ENCODE measurements around the gene ZFYVE9.
"Not testable (repeated sequence)": the region's sequence is repeated elsewhere in the genome, so short reads cannot be mapped to it uniquely, and the experiment has no call there.

Gene ZFYVE9

DNA sequence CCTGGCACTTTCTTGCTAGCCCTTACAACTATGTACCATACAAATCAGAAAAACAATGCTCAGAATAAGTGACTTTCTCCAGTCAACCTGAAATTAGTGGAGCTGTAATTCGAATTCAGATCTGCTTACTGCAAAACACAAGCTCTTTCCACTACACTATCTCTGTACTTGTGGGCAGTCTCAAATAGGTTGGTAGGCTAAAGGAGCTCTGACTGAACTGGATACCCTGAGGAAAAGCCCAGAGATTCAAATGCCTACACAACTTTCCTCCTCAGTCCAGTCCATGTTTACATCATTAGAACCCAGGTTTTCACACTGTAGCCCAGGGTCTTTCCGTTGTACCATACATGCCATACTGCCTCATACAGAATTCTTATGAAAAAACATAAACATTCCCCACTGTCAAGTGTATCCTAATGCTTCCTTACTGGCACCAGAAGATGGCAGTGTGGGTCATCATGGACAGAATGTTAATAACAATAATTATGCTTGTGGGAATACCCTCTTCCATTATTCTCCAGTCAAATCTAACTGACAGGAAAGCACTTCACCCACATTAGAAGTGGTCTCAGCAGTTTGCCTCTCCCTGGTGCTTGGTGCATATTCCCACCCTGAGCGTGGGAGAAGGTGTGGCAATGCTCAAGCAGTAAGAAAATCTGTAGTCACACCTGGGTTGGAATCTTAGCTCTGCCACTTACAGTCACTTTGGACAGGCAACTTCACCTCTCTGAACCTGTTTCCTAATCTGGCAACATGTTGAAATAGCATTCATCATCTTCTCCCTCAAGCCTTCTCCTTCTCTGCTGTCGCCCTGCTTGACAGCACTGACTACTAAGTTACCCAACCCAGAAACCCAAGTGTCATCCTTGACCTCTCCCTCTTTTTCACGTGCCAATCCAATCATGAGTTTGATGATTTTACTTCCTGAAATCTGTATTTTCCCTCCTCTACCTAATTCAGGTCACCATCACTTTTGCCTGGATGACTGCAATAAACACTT is 14.4 kb upstream of the ZFYVE9 start:
- Histone ChIP-seq H3K36me3 (replicated peaks) (no peaks in the 10 kb centered on the region), H3K4me3 (no peak overlapping the region), H3K27me3 (ENCODE audit: low read depth) (peaks cover 8% of the 10 kb centered on the region; the same call in 1 of the 2 replicates), H3K9me3 (no peaks in the 10 kb centered on the region), H3K4me1 (no peaks in the 10 kb centered on the region)
- in situ Hi-C loops (cut with MboI; ENCODE audit: low sequenced_read_pairs), result loop anchor here (10.0 kb wide), 2 partner anchors 167 to 557 kb away; no protein-coding TSS in a partner anchor
- peak; percentile 67 to 79 for DNase-seq (ENCODE audit: low spot score in 2 of 2)

- Histone ChIP-seq H3K36me3 (replicated peaks) (no peaks in the 10 kb centered on the region), H3K4me3 (no peak overlapping the region), H3K27me3 (ENCODE audit: low read depth) (no peaks in the 10 kb centered on the region), H3K9me3 (no peaks in the 10 kb centered on the region), H3K4me1 (peaks cover 20% of the 10 kb centered on the region)
- in situ Hi-C loops (cut with MboI; ENCODE audit: low sequenced_read_pairs), result no loop called here
- DNase-seq (ENCODE audit: low spot score in 2 of 2), result no peak
These were observed 1.9 kb upstream of the ZFYVE9 start for GRCh38 chr1:52139817-52140540.

- in situ Hi-C loops (cut with MboI; ENCODE audit: low sequenced_read_pairs), result no loop called here
- Histone ChIP-seq H3K4me3 (peak overlapping the region; percentile 37), H3K4me1 (peaks cover 29% of the 10 kb centered on the region)
These were observed 1.0 kb upstream of the ZFYVE9 start for GRCh38 chr1:52140633-52141512.

GRCh38 chr1:52142220-52143183 is 613 bp downstream of the ZFYVE9 start:
- Histone ChIP-seq H3K9me3 (no peaks in the 10 kb centered on the region), H3K4me1 (peaks cover 31% of the 10 kb centered on the region), H3K4me3 (peak overlapping the region; percentile 65), H3K27me3 (ENCODE audit: low read depth) (no peaks in the 10 kb centered on the region), H3K36me3 (replicated peaks) (no peaks in the 10 kb centered on the region)
- in situ Hi-C loops (cut with MboI; ENCODE audit: low sequenced_read_pairs), result no loop called here
- DNase-seq (ENCODE audit: low spot score in 2 of 2), result peak; percentile 38 to 62

More at GRCh38 chr1:52140633-52141512, 1.0 kb upstream of the ZFYVE9 start:
- Histone ChIP-seq H3K9me3 (no peaks in the 10 kb centered on the region), H3K36me3 (replicated peaks) (no peaks in the 10 kb centered on the region), H3K27me3 (ENCODE audit: low read depth) (no peaks in the 10 kb centered on the region)
- DNase-seq (ENCODE audit: low spot score in 2 of 2), result no peak

GRCh38 chr1:52145137-52145536 is 3.2 kb downstream of the ZFYVE9 start:
- H3K4me3 ChIP-seq, result no peak overlapping the region
- no peaks in the 10 kb centered on the region for H3K9me3 ChIP-seq
- in situ Hi-C loops (cut with MboI; ENCODE audit: low sequenced_read_pairs), result no loop called here
- peak; percentile 24 to 88 for DNase-seq (ENCODE audit: low spot score in 2 of 2)
- no peaks in the 10 kb centered on the region for H3K27me3 ChIP-seq (ENCODE audit: low read depth)
- peaks cover 36% of the 10 kb centered on the region for H3K4me1 ChIP-seq
- no peaks in the 10 kb centered on the region for H3K36me3 ChIP-seq (replicated peaks)

- H3K36me3 ChIP-seq (replicated peaks); in situ Hi-C loops (cut with MboI; ENCODE audit: low sequenced_read_pairs): not testable (repeated sequence)
These were observed 8.6 kb downstream of the ZFYVE9 start for GRCh38 chr1:52150445-52150844.

DNA sequence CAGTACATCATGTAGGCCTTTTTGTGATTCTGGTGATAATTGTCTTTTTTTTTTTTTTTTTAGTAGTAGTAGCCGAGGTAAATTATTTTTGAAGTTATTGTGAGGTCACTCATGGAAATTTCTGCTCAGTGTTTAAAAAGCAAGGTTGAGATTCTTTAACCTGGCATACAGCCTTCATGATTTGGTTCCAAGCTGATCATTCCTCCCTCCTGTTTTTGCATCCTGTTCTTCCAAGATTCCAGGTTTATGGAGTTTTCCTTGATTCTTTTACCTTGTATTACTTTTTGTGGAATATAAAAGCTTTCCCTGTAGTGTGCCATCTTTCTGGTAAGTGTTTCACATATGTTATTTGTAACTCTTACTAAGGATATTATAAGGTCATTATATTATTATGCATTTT is 9.1 kb downstream of the ZFYVE9 start:
- in situ Hi-C loops (cut with MboI; ENCODE audit: low sequenced_read_pairs), result no loop called here
- DNase-seq (ENCODE audit: low spot score in 2 of 2), result no peak
- H3K36me3 ChIP-seq (replicated peaks), result no peaks in the 10 kb centered on the region
- no peaks in the 10 kb centered on the region for H3K9me3 ChIP-seq
- H3K27me3 ChIP-seq (ENCODE audit: low read depth), result no peaks in the 10 kb centered on the region
- no peak overlapping the region for H3K4me3 ChIP-seq
- H3K4me1 ChIP-seq, result peaks cover 6% of the 10 kb centered on the region

More at GRCh38 chr1:52150445-52150844, 8.6 kb downstream of the ZFYVE9 start:
- H3K4me1 ChIP-seq, result peaks cover 11% of the 10 kb centered on the region
- not testable (repeated sequence) for H3K27me3 ChIP-seq (ENCODE audit: low read depth); DNase-seq (ENCODE audit: low spot score in 2 of 2); H3K4me3 ChIP-seq; H3K9me3 ChIP-seq

DNA sequence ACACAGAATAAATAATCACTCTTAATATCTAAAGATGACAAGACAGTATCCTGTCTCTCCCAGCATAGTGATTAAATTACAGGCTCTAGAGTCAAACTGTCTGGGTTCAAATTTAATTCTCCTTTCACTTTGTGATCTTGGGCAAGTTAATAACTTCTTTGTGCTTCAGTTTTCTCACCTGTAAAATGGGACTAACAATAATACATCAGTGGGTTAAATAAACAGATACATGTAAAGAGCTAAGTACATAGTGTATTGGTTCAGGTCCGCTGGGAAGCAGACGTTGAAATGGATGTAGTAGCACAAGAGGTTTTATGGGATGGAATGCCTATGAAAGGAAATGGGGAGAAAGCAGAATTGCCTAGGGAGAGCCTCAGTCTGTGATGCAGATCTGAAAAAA is 10.7 kb downstream of the ZFYVE9 start:
- no peak for DNase-seq (ENCODE audit: low spot score in 2 of 2)
- no peaks in the 10 kb centered on the region for H3K9me3 ChIP-seq
- no peak overlapping the region for H3K4me3 ChIP-seq
- in situ Hi-C loops (cut with MboI; ENCODE audit: low sequenced_read_pairs), result no loop called here
- no peaks in the 10 kb centered on the region for H3K36me3 ChIP-seq (replicated peaks)
- no peaks in the 10 kb centered on the region for H3K27me3 ChIP-seq (ENCODE audit: low read depth)
- H3K4me1 ChIP-seq, result peaks cover 5% of the 10 kb centered on the region

GRCh38 chr1:52153010-52153409 is 11.1 kb downstream of the ZFYVE9 start:
- DNase-seq (ENCODE audit: low spot score in 2 of 2), result no peak
- Histone ChIP-seq H3K27me3 (ENCODE audit: low read depth) (no peaks in the 10 kb centered on the region), H3K4me3 (no peak overlapping the region), H3K9me3 (no peaks in the 10 kb centered on the region), H3K36me3 (replicated peaks) (no peaks in the 10 kb centered on the region), H3K4me1 (peaks cover 5% of the 10 kb centered on the region; the same call in 1 of the 2 replicates)
- in situ Hi-C loops (cut with MboI; ENCODE audit: low sequenced_read_pairs), result no loop called here

DNA sequence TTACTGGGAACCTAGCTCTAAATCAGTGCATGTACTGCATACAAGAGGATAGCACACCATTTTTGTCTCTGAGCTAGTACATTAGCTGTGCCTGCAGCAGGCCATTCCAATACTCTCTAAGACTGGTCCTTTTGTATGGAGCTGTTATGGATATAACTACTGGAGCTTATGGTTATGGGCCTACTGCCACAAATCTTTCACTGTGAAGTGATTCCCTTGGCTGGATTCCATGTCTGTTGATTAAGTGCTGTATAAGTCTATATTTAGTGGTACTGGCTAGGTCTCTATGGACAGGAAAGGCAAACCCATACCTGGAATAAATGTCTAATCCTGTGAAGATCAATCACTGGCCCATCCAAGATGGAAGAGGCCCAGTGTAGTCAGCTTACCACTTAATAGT is 12.0 kb downstream of the ZFYVE9 start:
- peaks cover 5% of the 10 kb centered on the region; the same call in 1 of the 2 replicates for H3K4me1 ChIP-seq
- DNase-seq (ENCODE audit: low spot score in 2 of 2), result no peak
- H3K9me3 ChIP-seq, result no peaks in the 10 kb centered on the region
- H3K4me3 ChIP-seq, result no peak overlapping the region
- in situ Hi-C loops (cut with MboI; ENCODE audit: low sequenced_read_pairs), result no loop called here
- H3K36me3 ChIP-seq (replicated peaks), result no peaks in the 10 kb centered on the region
- no peaks in the 10 kb centered on the region for H3K27me3 ChIP-seq (ENCODE audit: low read depth)

DNA sequence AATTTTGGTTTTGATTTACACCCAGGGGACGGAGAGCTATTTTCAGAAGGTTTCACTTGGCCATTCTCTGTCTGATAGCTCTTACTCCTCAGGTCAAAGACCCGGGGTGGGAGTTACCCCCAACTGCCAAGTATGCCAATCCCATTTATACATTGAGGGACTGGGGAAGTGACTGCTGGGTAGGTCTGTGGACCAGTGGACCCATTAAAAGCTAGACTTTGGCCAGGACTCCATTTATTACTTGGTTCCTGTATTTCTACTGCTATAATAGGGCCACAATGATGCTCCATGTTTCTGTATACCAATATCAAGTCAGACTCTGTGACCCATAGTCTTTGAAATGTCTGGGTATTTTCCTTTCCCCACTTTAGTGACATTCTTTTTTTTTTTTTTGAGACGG is 14.6 kb downstream of the ZFYVE9 start:
- Histone ChIP-seq H3K4me1 (no peaks in the 10 kb centered on the region; the same call in 1 of the 2 replicates), H3K27me3 (ENCODE audit: low read depth) (no peaks in the 10 kb centered on the region), H3K9me3 (no peaks in the 10 kb centered on the region), H3K36me3 (replicated peaks) (no peaks in the 10 kb centered on the region), H3K4me3 (no peak overlapping the region)
- in situ Hi-C loops (cut with MboI; ENCODE audit: low sequenced_read_pairs), result no loop called here
- DNase-seq (ENCODE audit: low spot score in 2 of 2), result no peak

DNA sequence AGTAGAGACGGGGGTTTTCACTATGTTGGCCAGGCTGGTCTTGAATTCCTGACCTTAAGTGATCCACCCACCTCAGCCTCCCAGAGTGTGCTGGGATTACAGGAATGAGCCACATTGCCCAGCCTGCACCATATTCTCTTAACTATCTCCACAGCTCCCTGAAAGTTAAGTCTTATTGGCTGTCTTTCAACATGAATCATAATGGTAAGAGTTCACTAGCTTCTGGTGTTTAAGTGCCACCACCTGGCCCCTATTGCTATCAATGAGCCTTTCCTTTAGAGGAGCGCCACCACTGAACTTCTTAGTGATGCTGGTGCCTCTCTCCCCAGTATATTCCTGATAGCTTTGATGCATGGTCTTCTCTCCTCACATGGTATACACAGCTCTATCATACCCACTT is 15.7 kb downstream of the ZFYVE9 start:
- in situ Hi-C loops (cut with MboI; ENCODE audit: low sequenced_read_pairs), result no loop called here
- no peak for DNase-seq (ENCODE audit: low spot score in 2 of 2)

More for the DNA sequence above, 15.7 kb downstream of the ZFYVE9 start:
- Histone ChIP-seq H3K9me3 (no peaks in the 10 kb centered on the region), H3K27me3 (ENCODE audit: low read depth) (no peaks in the 10 kb centered on the region), H3K4me3 (no peak overlapping the region), H3K4me1 (no peaks in the 10 kb centered on the region; the same call in none of the 2 replicates), H3K36me3 (replicated peaks) (no peaks in the 10 kb centered on the region)

Data from HAP-1 (cell line).